ENCODE measurements around the gene MARK2.

MARK2 gene

GRCh38 chr11:63838678-63839507 is at the start of gene MARK2:
Gene MARK2, plus strand, starts transcription at chr11:63839110. Its CDS starts 397 bp downstream, at chr11:63839507.
- no peak for TF ChIP-seq CTCF (IDR thresholded peaks at IDR 0.05)

GRCh38 chr11:63791495-63792167 is 47.3 kb upstream of the MARK2 start:
- no peak for TF ChIP-seq CTCF (IDR thresholded peaks at IDR 0.05)
- Histone ChIP-seq H3K27ac (no peak overlapping the region), H3K4me3 (no peak overlapping the region)
- DNase-seq (ENCODE audit: low spot score) = no peak

More at GRCh38 chr11:63838678-63839507, at the start of gene MARK2:
- Histone ChIP-seq H3K27ac (peak within 1 kb of the TSS; percentile 74 to 89), H3K4me3 (peak within 1 kb of the TSS; percentile 89)
- peak; percentile 99 for DNase-seq (ENCODE audit: low spot score)

- Histone ChIP-seq H3K27ac (no peak overlapping the region), H3K4me3 (no peak overlapping the region)
- no peak for TF ChIP-seq CTCF (IDR thresholded peaks at IDR 0.05)
- no peak for DNase-seq (ENCODE audit: low spot score)
Observed at GRCh38 chr11:63793161-63793560, 45.7 kb upstream of the MARK2 start.

GRCh38 chr11:63795066-63795465 is 43.8 kb upstream of the MARK2 start:
- no peak for TF ChIP-seq CTCF (IDR thresholded peaks at IDR 0.05)
- no peak for DNase-seq (ENCODE audit: low spot score)
- no peak overlapping the region for H3K4me3 ChIP-seq
- no peak overlapping the region for H3K27ac ChIP-seq

- TF ChIP-seq CTCF (IDR thresholded peaks at IDR 0.05) = no peak
- H3K27ac ChIP-seq = no peak overlapping the region
- no peak for DNase-seq (ENCODE audit: low spot score)
- H3K4me3 ChIP-seq = no peak overlapping the region
Observed at GRCh38 chr11:63800921-63801320, 38.0 kb upstream of the MARK2 start.

- TF ChIP-seq CTCF (IDR thresholded peaks at IDR 0.05) = no peak
- DNase-seq (ENCODE audit: low spot score) = no peak
- Histone ChIP-seq H3K27ac (no peak overlapping the region), H3K4me3 (no peak overlapping the region)
Observed at GRCh38 chr11:63802637-63803414, 36.1 kb upstream of the MARK2 start.

Measured in coronary artery (tissue), 2 donors.